Kidney glomerular epithelial cell (primary cell): ENCODE measurements around the gene CARD9.
A peak's percentile ranks its signal among the peaks of the same experiment; 100 is the strongest.

Experiments used
- DNase-seq: peaks from one replicate; lab custom pipeline; 2025; lab: John Stamatoyannopoulos, UW

Gene CARD9

DNA sequence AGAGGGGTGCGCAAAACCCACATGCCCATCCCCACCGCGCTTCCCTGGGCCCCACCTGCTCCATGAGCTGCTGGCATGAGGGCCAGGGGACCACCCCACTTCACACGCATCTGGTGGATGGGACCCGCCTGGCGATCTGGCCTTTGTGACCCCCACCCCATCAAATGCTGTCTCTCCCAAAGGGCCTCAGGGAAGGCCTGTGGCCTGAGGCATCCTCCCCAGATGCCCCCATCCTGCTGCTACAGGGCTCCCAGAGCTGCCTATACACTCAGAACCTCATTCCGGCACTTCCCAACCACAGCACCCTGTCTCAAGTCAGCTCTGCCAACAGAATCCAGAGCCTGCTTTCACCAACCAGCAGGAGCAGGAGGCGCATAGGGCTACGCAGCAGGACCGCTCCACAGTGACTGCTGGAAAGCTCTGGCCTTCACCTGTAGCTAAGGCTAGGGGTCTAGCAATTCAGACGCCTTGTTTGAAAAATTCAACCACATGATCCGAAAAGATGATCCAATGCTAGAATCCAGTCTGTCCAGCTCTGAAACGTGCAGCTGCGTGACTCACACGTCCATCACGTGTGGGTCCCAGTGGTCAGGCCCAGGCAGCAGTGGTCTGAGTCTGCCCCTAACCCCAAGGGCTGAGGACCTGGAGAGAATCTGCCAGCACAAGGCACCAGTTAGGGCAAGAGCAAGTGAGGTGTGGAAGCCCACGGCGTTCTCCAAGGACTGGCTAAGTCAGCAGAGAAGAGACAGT, 27.9 kb upstream of the CARD9 start:
- DNase-seq: no peak

DNA sequence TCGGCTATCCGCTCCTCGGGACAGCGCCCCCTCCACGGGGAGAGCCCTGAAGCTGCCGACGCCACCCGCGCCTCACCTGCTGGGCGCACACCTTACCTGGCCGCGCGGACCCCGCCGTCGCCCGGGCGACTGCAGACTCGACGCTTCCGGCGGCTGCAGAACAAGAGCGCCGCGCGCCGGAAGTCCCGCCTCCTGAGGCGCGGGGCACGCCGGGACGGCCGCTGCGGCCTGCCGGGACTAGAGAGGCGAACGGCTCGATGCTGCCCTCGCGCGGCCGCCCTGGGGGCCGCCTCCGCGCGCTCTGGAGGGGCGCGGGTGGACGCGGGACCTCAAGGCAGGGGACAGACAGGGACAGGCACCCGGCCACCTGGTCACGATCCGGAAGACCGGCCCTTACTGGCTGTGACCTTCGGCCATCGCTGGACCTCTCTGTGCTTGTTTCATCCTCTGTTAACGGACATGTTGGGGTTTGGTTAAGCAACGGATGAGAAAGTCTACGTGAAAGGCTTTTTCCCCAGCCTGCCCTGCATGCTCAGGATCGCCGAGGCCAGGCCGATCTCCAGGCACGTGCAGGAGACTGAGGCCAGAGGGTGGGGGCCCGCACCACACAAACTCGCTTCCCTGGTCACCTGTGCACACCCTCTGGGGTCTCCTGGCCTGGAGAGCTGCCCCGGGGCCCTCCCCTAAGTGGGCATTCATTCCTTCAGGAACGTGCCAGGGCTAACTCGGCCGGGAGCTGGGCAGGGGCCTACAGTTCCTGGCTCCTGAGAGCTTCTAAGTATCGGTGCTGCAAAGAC, 26.8 kb upstream of the CARD9 start, which contains the start of gene SNAPC4:
SNAPC4 (minus strand) TSS at position 133 of the 797 bp plus-strand sequence. CDS start 1,742 bp downstream, outside the sequence.
- DNase-seq: peak; percentile 84

DNA sequence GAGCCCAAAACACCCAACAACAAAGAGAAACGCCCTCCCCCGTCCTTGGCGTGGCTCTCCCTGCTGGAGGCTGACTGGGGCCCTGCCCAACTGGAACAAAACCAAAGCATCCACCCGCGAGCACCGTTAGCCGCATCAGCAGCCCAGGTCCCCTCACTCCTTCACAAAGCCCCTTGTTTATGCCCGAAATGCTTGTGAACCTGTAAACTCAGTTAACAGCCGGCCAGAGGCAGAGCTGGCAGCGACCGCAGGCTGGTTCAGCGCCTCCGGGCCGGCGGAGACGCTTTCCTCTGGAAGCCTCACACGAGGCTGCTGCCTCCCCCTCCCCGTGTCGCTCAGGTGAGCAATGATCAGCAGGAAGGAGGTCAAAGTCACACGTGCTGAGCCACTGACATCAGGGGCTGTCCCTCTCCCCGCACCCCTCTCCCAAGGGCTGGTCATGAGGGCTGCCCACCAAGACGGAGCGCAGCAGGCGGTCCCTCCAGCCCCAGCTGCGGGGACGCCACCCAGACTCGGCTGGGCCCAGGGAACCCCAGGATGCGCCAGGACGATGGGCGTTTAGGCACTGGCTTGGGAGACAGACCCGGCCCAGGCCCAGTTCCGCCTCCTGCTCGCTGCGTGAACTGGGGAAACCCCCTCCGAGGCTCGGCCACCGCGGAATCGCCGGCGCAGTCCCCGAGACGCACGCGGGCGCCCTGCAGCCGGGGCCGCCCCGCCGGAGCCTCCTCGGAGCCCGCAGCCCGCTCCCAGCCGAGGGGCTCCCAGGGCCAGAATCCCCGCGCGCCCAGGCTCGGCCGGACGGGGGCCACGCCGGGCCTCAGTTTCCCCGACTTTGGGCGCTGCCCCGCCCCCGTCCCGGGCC, 25.9 kb upstream of the CARD9 start:
- no peak for DNase-seq

DNA sequence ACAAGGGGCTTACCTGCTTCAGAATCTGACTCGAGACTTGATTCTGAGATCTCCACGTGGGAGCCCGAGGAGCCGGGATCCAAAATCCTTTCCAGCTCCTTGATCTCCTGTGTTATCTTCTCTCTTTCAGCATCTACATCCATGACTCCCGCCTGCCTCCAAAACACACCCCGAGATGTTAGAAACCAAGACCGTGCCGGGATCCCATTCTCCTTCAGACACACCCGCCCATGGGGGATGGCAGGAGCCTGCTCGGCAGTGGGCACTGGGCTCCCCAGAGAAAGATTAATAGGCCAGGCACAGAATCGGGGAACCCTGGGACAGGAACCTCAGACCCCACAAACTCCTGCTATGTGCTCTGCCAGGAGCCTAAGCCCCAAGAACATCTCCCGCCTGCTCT, 24.8 kb upstream of the CARD9 start:
- no peak for DNase-seq

DNA sequence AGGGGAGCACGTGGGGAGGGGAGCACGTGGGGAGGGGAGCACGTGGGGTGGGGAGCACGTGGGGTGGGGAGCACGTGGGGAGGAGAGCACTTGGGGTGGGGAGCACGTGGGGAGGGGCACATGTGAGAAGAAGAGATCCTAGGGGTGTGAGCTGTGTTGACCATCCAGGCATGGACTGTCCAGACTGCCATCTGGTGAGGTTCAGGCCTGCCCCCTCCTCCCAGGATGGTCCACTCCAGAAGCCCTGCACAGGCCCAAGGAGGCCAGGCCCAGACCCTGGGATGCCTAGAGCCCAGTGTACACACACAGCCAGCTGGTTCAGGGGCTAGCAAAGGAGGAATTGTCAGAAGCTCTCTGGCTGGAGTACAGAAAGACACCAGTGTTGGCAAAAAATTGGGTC, 24.2 kb upstream of the CARD9 start:
- DNase-seq: no peak

DNA sequence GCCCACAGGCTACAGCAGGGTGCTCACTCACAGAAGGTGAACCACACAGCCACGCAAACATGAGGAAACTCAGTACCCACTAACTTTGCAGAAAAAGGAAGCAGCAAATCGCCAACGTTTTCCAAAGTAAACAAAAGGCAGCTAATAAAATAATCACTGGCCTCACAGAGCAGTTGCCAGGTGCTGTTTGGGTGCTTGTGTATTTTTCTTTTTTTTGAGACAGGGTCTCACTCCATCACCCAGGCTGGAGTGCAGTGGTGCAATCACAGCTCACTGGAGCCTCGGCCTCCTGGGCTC, 22.7 kb upstream of the CARD9 start:
- DNase-seq: no peak

DNA sequence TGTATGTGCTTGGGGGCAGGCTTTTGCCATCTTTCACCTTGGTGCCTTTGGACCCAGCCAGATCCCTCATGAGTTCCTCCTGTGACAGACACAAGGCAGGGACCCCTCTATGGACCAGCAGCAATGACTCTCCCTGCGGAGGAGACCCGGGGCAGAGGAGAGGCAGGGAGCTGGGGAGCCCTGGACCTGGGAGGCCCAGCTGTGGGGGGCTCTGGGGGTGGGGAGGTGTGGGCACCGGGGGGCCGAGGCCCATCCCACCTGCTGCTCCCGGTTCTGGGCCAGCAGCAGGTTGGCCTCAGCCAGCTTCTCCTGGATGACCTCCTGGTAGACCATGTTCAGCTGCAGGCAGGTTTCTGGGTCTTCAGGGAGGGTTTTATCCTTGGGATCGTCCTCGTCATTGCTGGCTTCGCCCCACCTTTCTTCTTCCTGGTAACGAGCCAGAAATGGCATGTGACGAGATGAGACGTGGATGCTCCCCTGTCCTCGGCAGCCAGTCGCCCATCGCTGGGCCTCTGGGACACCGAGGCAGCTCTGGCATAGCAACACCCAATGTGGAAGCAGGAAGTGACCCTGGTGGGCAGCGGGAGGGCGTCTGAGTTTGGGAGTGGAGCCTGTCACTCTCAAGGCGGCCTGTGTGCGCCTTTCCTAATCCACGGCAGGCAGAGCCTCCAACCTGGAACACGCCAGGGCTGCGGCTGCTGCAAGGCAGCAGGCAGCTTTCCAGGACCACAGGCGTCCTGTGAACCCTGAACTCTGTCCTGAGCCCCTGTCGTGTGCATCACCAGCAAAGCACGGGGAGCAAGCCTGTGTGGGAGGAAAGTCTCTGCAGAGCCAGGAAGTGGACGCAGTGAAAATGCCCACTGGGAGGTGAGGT, 22.1 kb upstream of the CARD9 start:
- DNase-seq: no peak

DNA sequence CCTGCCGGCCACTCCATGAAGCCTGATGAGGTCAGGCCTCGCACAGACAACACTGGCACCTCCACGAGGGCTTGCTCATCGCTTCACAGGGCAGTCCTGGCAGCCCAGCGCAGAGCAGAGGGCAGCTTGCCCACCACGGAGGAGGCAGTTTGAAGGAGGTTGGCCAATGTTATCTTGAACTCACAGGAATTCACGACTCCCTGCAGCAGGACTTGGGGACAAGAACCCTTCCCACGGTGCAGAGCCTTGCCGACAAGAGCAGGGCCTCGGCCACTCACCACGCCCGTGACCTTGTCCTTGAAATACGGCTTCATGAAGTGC, 21.5 kb upstream of the CARD9 start:
- no peak for DNase-seq

DNA sequence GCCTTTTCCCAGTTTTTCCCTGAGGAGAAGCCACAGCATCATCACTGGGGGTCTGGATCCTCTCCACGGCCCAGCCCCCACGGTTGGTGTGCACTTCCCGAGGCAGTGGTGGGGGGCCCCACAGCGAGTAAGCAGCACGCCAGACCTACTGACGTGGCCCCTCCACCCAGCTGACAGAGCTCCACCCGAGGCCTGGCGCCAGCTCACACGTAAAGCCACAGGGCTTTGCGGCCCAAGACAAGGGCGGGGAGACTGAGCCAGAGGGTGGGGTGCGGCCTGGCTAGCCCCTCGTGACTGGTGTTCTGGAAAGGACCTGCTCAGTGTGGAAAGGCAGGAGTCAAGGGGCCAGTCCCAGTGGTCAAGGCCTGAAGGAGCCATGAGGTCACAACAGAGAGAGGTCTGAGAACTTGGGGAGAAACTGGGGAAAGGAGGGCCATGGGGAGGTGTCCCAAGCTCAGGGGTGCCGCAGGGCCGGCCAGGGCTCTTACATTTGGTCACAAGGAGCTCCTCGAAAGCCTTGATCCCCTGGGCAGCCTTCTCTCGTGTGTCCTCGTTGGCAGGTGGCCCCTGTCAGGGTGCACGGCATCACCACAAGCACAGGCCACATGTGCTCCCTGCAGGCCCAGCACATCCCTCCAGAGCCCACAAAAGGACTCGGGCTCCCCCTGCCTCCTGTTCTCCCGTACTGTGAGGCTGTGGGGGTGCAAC, 21.0 kb upstream of the CARD9 start:
- DNase-seq: no peak

DNA sequence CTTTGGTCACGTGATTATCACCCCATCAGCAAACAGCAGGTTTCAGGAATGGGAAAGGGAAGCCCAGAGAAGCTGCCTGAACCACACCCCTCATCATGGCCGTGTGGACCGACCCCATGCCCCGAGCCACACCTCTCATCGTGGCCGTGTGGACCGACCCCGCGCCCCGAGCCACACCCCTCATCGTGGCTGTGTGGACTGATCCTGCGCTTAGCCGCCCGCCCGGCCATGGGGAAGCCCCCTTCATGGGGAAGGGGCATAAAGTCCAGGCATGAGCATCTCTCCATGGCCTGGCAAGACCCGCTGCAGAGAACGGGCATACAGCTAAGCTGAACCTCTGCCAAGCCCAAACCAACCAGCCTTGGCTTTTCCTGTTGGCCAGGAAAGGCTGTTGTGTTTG, 20.1 kb upstream of the CARD9 start:
- DNase-seq: no peak

DNA sequence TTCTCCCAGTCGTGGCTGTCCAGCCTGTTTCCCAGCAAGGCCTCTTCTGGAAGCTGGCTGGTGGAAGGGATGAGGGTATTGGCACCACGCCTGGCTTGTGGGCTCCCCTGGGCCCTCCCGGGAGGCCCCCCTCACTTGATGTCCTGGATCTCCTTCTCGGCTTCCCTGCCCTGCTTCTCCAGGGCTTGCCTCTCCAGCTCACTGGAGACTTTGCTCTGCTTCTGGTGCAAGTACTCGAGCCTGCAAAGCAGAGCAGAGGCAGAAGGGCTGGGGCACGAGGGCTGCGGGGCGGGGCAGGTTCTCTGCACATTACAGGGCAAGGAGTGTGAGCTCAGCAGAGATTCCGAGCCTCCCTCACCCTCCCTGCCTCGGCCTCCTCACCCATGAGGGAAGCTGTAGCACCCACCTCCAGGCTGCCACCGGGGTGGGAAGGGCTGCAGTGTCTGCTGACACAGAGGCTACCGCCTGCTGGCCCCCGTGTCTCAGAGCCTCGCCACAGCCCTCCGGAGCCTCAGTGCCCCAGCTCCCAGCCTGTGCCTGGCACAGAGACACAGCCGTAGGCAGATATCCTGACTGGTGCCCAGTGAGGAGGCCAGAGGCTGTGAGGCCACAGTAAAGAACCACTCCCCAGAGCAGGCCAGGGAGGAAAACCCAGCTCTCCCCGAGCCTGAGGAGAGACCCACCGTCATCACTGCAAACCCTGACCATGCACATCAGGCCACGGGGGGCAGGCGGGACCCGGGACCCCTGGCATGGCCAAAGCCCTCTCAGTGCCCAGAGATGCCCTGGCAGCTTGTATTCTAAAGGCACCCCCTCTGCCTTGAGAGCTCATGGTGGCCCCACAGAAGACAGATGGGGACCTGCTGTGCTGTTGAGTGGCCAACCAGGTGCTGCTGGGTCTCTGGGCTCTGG, 19.3 kb upstream of the CARD9 start:
- no peak for DNase-seq

DNA sequence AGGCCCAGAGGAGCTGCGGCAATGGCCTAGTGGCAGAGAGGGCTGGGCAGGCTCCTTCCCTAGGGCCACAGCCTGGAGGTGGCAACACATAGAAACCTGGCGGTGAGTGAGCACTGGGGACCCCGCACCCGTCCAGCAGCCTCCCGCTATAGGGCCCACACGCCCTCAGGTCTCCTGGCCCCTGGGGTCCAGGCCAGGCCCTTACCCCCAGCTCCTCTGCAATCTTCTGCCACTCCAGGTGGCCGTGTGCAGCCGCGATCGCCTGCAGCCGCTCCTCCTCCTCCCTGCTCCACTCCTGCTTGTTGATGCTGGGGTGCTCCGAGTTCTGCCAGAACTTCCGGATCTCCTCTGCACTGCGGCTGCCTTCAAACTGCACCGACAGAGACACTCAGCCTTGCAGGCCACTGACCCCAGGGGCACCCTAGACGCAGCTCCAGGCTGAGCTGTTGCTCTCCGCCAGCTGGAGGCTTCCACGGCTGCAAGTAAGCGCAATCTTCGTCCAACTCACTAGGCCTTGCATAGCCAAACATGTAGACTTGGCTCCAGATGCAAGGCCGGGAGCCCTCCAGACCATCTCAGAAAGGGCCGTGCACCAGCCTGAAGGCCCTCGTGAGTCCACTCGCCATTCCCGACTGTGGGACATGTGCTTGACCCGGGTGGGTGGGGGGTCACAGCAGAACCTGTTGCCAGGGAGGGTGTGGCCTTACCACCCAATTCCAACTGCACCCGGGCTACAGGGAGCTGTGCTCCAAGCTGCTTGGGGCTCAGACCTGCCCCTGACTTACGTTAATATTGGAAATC, 18.5 kb upstream of the CARD9 start:
- DNase-seq: no peak

DNA sequence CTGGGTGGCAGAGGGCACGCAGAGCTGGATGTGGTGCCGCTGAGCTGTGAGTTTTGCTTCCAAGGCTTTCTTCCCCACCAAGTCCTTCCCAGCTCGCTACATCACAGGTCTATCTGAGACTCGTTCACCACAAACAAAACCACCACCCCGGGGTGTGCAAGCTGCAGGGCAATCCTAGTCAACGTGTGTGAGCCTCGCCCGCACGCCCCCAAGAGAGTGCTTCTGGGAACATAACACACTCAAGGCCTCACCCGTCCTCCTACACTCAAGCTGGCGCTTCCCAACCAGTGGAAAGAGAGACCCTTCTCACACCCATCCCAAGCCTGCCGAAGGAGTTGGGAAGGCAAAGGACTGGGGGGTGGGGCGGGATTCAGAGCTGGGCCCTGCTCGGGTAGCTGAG, 15.9 kb upstream of the CARD9 start:
- DNase-seq: no peak

DNA sequence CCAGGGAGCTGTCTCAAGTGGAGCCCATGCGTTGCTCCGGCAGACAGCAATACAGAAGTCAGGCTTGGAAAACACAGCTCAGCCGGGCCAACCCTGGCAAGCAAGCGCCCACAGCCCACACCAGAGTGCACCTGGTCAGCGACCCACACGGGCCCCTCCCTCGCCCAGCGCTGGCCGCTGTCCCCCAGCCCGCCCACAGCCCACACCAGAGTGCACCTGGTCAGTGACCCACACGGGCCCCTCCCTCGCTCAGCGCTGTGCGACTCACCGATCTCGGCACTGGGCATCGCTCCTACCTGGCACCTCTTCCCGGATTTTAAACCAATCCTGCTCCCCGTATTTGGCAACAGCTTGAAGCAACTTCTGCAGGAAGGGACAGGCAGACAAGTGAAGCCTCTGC, 13.7 kb upstream of the CARD9 start:
- no peak for DNase-seq

DNA sequence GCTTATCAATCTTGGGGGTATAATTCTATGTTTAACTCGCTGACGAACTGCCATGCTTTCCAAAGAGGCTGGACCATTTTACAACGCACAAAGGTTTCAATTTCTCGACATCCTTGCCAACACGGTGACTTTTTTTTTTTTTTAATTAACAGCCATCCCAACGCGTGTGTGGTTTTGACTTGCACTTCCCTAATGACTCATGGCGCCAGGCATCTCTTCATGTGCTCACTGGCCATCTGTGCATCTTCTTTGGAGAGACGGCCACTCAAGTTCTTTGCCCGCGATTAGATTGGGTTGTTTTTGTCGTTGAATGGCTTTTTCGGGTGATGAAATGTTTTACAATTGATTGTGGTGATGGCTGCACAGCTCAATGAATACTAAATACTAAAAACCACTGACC, 12.5 kb upstream of the CARD9 start:
- DNase-seq: no peak

DNA sequence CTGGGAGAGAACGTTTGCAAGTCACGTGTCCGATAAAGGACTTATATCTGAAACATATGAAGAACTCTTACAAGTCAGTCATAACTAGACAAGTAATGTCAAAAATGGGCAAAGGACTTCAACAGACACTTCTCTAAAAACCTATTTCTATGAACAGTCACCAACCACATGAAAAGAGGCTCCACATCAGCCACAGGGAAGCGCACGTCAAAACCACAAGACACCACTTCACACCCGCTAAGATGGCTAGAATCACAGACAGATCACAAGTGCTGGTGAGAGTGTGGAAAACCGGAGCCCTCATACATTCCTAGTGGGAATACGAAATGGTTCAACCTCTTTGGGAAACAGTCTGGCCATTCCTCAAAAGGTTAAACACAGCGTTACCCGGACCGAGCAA, 11.5 kb upstream of the CARD9 start:
- DNase-seq: no peak

DNA sequence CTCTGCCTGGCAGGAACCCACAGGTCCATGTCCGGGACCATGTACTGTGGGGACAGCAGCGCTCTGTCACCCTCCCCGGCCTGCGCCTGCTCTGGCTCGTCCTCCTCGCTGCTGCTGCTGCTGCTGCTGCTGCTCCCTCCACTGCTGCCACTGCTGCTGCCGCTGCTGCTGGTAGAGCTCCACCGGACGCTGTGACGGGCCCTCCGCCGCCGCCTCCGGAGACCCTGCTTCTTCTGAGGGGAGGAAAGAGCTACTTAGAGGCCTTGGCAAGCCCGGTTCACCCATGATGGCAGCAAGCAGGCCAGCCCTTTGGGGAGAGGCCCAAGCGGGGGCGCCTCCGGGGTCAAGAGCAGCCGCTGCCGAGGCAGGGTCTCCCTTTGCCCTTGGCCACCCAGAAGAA, 10.0 kb upstream of the CARD9 start:
- no peak for DNase-seq

DNA sequence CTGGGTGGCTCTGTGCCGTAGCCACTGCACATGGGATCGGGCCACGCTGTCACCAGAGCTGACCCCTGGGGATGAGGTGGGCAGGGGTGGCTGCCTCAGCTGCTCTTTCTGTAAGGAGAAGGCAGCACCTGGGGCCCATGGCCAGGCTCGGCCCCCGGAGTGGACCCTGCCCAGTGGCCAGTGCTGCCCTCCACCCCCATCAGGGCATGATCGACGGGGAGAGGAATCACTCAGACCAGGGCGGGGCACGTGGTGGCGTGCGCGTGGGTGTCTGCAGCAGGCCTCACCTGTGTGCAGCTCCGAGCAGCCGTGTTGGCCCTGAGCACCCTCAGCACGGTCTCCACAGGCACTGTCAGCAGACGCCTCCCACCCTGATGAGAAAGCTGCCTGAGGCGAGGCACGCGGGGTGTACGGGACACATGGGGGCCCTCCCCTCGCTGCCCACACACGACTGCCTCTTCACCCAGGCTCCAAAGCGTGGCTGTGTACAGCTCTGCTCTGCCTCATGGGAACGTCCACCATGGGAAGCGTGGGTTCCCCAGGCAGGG, 8.6 kb upstream of the CARD9 start:
- DNase-seq: no peak

DNA sequence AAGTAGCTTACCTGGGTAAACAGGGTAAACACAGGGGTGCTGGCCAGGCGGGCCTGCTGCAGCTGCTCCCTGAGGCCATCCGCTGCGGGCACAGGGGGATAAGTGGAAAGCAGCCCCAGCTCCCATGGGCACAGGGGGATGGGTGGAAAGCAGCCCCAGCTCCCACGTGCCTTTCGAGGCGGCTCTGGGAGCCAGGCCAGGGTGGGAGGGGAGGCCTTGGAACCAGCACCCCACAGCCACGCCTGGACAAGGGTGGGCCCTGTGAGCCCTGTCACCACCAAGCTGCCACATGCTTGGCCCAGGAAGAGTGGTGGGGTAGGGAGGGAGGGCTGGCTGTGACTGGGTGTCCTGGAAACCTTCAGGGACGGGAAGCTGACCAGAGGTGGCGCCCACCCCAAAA, 7.8 kb upstream of the CARD9 start:
- no peak for DNase-seq
